Measurements from ENCODE around the gene ZBTB38. TPM values are rescaled to one million over a fixed set of nuclear protein-coding genes. Genes with fewer than 3 reads are reported as not detected.

Gene ZBTB38
- total and polyA plus RNA-seq, 2 experiments from 2014 or later = 12.9 to 35.9 TPM

GRCh38 chr3:141392416-141392815 is 24.1 kb downstream of the ZBTB38 start:
- Histone ChIP-seq H3K4me1 (ENCODE audit: low read depth) (peaks cover 22% of the 10 kb centered on the region), H3K27me3 (no peaks in the 10 kb centered on the region), H3K9me3 (ENCODE audit: low read depth) (no peaks in the 10 kb centered on the region), H3K36me3 (no peaks in the 10 kb centered on the region), H3K27ac (peak overlapping the region; percentile 87), H3K4me3 (no peak overlapping the region)
- no peak for DNase-seq (ENCODE audit: low read depth in 1 of 2, low spot score in 1 of 2)
- TF ChIP-seq, protein P1, sequence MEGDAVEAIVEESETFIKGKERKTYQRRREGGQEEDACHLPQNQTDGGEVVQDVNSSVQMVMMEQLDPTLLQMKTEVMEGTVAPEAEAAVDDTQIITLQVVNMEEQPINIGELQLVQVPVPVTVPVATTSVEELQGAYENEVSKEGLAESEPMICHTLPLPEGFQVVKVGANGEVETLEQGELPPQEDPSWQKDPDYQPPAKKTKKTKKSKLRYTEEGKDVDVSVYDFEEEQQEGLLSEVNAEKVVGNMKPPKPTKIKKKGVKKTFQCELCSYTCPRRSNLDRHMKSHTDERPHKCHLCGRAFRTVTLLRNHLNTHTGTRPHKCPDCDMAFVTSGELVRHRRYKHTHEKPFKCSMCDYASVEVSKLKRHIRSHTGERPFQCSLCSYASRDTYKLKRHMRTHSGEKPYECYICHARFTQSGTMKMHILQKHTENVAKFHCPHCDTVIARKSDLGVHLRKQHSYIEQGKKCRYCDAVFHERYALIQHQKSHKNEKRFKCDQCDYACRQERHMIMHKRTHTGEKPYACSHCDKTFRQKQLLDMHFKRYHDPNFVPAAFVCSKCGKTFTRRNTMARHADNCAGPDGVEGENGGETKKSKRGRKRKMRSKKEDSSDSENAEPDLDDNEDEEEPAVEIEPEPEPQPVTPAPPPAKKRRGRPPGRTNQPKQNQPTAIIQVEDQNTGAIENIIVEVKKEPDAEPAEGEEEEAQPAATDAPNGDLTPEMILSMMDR (IDR thresholded peaks at IDR 0.05; ENCODE audit: low read depth, low read length) = no peak

GRCh38 chr3:141392897-141393734 is 24.8 kb downstream of the ZBTB38 start:
- peak in 1 of 2 donors; percentile 50 for DNase-seq (ENCODE audit: low read depth in 1 of 2, low spot score in 1 of 2)
- H3K27me3 ChIP-seq = no peaks in the 10 kb centered on the region
- H3K36me3 ChIP-seq = no peaks in the 10 kb centered on the region
- no peak overlapping the region for H3K4me3 ChIP-seq
- peak overlapping the region; percentile 37 for H3K27ac ChIP-seq
- H3K9me3 ChIP-seq (ENCODE audit: low read depth) = no peaks in the 10 kb centered on the region
- TF ChIP-seq, protein P1 (IDR thresholded peaks at IDR 0.05; ENCODE audit: low read depth, low read length) = peak; percentile 3
- H3K4me1 ChIP-seq (ENCODE audit: low read depth) = peaks cover 22% of the 10 kb centered on the region

GRCh38 chr3:141393735-141394076 is 25.4 kb downstream of the ZBTB38 start:
- Histone ChIP-seq H3K9me3 (ENCODE audit: low read depth) (no peaks in the 10 kb centered on the region), H3K27me3 (no peaks in the 10 kb centered on the region), H3K36me3 (no peaks in the 10 kb centered on the region), H3K4me3 (no peak overlapping the region), H3K4me1 (ENCODE audit: low read depth) (peaks cover 23% of the 10 kb centered on the region), H3K27ac (no peak overlapping the region)
- DNase-seq (ENCODE audit: low read depth in 1 of 2, low spot score in 1 of 2) = no peak
- TF ChIP-seq, protein P1 (IDR thresholded peaks at IDR 0.05; ENCODE audit: low read depth, low read length) = no peak

GRCh38 chr3:141394560-141394959 is 26.3 kb downstream of the ZBTB38 start:
- no peak for DNase-seq (ENCODE audit: low read depth in 1 of 2, low spot score in 1 of 2)
- Histone ChIP-seq H3K4me3 (no peak overlapping the region), H3K9me3 (ENCODE audit: low read depth) (no peaks in the 10 kb centered on the region), H3K27ac (no peak overlapping the region), H3K36me3 (no peaks in the 10 kb centered on the region), H3K4me1 (ENCODE audit: low read depth) (peaks cover 29% of the 10 kb centered on the region), H3K27me3 (no peaks in the 10 kb centered on the region)
- TF ChIP-seq, protein P1 (IDR thresholded peaks at IDR 0.05; ENCODE audit: low read depth, low read length) = no peak

- Histone ChIP-seq H3K9me3 (ENCODE audit: low read depth) (no peaks in the 10 kb centered on the region), H3K36me3 (no peaks in the 10 kb centered on the region), H3K27me3 (no peaks in the 10 kb centered on the region), H3K4me3 (no peak overlapping the region), H3K27ac (no peak overlapping the region), H3K4me1 (ENCODE audit: low read depth) (peaks cover 35% of the 10 kb centered on the region)
- TF ChIP-seq, protein P1 (IDR thresholded peaks at IDR 0.05; ENCODE audit: low read depth, low read length) = no peak
- no peak for DNase-seq (ENCODE audit: low read depth in 1 of 2, low spot score in 1 of 2)
Observed at GRCh38 chr3:141395005-141395589, 26.8 kb downstream of the ZBTB38 start.

Measured in cardiac muscle cell (in vitro differentiated cells and primary cell).